ENCODE results near the gene TCL1B. TPM values are rescaled to one million over a fixed set of nuclear protein-coding genes. Genes with fewer than 3 reads are reported as not detected.

TCL1B gene
- total RNA-seq, 1 donor from 2014 or later = not detected

- no peak for TF ChIP-seq CTCF (IDR thresholded peaks at IDR 0.05; ENCODE audit: borderline replicate concordance)
- Histone ChIP-seq H3K27me3 (ENCODE audit: low read depth) (peaks cover 58% of the 10 kb centered on the region), H3K4me1 (no peaks in the 10 kb centered on the region), H3K4me3 (no peak overlapping the region), H3K36me3 (no peaks in the 10 kb centered on the region), H3K9me3 (replicated peaks) (no peaks in the 10 kb centered on the region), H3K27ac (replicated peaks) (no peak overlapping the region)
- DNase-seq = no peak
- intact Hi-C loops (cut with micrococcal nuclease) = no loop called here
Observed at GRCh38 chr14:95657454-95657853, 28.8 kb upstream of the TCL1B start.

- H3K4me1 ChIP-seq = peaks cover 14% of the 10 kb centered on the region
- no peaks in the 10 kb centered on the region for H3K36me3 ChIP-seq
- no peaks in the 10 kb centered on the region for H3K9me3 ChIP-seq (replicated peaks)
- no peak overlapping the region for H3K27ac ChIP-seq (replicated peaks)
- no peak overlapping the region for H3K4me3 ChIP-seq
- DNase-seq = no peak
- no peak for TF ChIP-seq CTCF (IDR thresholded peaks at IDR 0.05; ENCODE audit: borderline replicate concordance)
- peaks cover 53% of the 10 kb centered on the region for H3K27me3 ChIP-seq (ENCODE audit: low read depth)
- intact Hi-C loops (cut with micrococcal nuclease) = no loop called here
Observed at GRCh38 chr14:95659293-95659989, 26.8 kb upstream of the TCL1B start.

GRCh38 chr14:95659990-95660385 is 26.2 kb upstream of the TCL1B start:
- no peak for TF ChIP-seq CTCF (IDR thresholded peaks at IDR 0.05; ENCODE audit: borderline replicate concordance)
- H3K4me3 ChIP-seq = no peak overlapping the region
- H3K9me3 ChIP-seq (replicated peaks) = no peaks in the 10 kb centered on the region
- H3K27me3 ChIP-seq (ENCODE audit: low read depth) = peaks cover 53% of the 10 kb centered on the region
- no peaks in the 10 kb centered on the region for H3K36me3 ChIP-seq
- H3K27ac ChIP-seq (replicated peaks) = no peak overlapping the region
- H3K4me1 ChIP-seq = peaks cover 14% of the 10 kb centered on the region
- intact Hi-C loops (cut with micrococcal nuclease) = no loop called here
- DNase-seq = no peak

GRCh38 chr14:95660651-95661515 is 25.3 kb upstream of the TCL1B start:
- Histone ChIP-seq H3K4me1 (peaks cover 14% of the 10 kb centered on the region), H3K4me3 (peak overlapping the region; percentile 21), H3K27me3 (ENCODE audit: low read depth) (peaks cover 53% of the 10 kb centered on the region), H3K9me3 (replicated peaks) (no peaks in the 10 kb centered on the region), H3K27ac (replicated peaks) (no peak overlapping the region), H3K36me3 (no peaks in the 10 kb centered on the region)
- intact Hi-C loops (cut with micrococcal nuclease) = no loop called here
- no peak for TF ChIP-seq CTCF (IDR thresholded peaks at IDR 0.05; ENCODE audit: borderline replicate concordance)
- DNase-seq = no peak

- TF ChIP-seq CTCF (IDR thresholded peaks at IDR 0.05; ENCODE audit: borderline replicate concordance) = no peak
- H3K4me3 ChIP-seq = peak overlapping the region; percentile 14
- H3K4me1 ChIP-seq = peaks cover 14% of the 10 kb centered on the region
- peaks cover 65% of the 10 kb centered on the region for H3K27me3 ChIP-seq (ENCODE audit: low read depth)
- intact Hi-C loops (cut with micrococcal nuclease) = no loop called here
- H3K27ac ChIP-seq (replicated peaks) = no peak overlapping the region
- no peaks in the 10 kb centered on the region for H3K9me3 ChIP-seq (replicated peaks)
- H3K36me3 ChIP-seq = no peaks in the 10 kb centered on the region
- DNase-seq = no peak
Observed at GRCh38 chr14:95662376-95663186, 23.6 kb upstream of the TCL1B start.

All from left ventricle myocardium inferior (tissue), 1 donor.